ENCODE data around the gene G6PD.

Gene G6PD

GRCh38 chrX:154486052-154486395 lies 60.6 kb downstream of the G6PD start:
- Histone ChIP-seq H3K4me1 (ENCODE audit: control insufficient read depth, insufficient read depth, low read length, unreplicated experiment) (peaks cover 10% of the 10 kb centered on the region), H3K27me3 (ENCODE audit: insufficient read depth, low read length) (no peaks in the 10 kb centered on the region), H3K27ac (ENCODE audit: low read depth, low read length) (no peak overlapping the region), H3K79me2 (ENCODE audit: control insufficient read depth, insufficient read depth, low read length, unreplicated experiment) (peaks cover 27% of the 10 kb centered on the region), H3K36me3 (ENCODE audit: insufficient read depth, low read length) (no peaks in the 10 kb centered on the region; the same call in 1 of the 2 replicates), H2AFZ (ENCODE audit: low read length, unreplicated experiment) (no peak overlapping the region), H3K4me3 (ENCODE audit: low read depth, low read length) (peak overlapping the region; percentile 89)

- Histone ChIP-seq H3K4me3 (ENCODE audit: low read depth, low read length) (peak overlapping the region; percentile 89), H3K27ac (ENCODE audit: low read depth, low read length) (no peak overlapping the region), H3K4me1 (ENCODE audit: control insufficient read depth, insufficient read depth, low read length, unreplicated experiment) (peaks cover 10% of the 10 kb centered on the region), H2AFZ (ENCODE audit: low read length, unreplicated experiment) (no peak overlapping the region), H3K79me2 (ENCODE audit: control insufficient read depth, insufficient read depth, low read length, unreplicated experiment) (peaks cover 27% of the 10 kb centered on the region), H3K27me3 (ENCODE audit: insufficient read depth, low read length) (no peaks in the 10 kb centered on the region), H3K36me3 (ENCODE audit: insufficient read depth, low read length) (no peaks in the 10 kb centered on the region; the same call in 1 of the 2 replicates)
These were observed 61.2 kb downstream of the G6PD start for GRCh38 chrX:154485150-154486051.

- peaks cover 25% of the 10 kb centered on the region for H3K79me2 ChIP-seq (ENCODE audit: control insufficient read depth, insufficient read depth, low read length, unreplicated experiment)
- peaks cover 11% of the 10 kb centered on the region for H3K4me1 ChIP-seq (ENCODE audit: control insufficient read depth, insufficient read depth, low read length, unreplicated experiment)
- no peak overlapping the region for H2AFZ ChIP-seq (ENCODE audit: low read length, unreplicated experiment)
- H3K27me3 ChIP-seq (ENCODE audit: insufficient read depth, low read length): no peaks in the 10 kb centered on the region
- 0 out of 2 replicates have a peak overlapping the region, but pooled peaks have one; percentile 89 for H3K4me3 ChIP-seq (ENCODE audit: low read depth, low read length)
- H3K36me3 ChIP-seq (ENCODE audit: insufficient read depth, low read length): no peaks in the 10 kb centered on the region; the same call in 1 of the 2 replicates
- H3K27ac ChIP-seq (ENCODE audit: low read depth, low read length): no peak overlapping the region
These were observed 62.1 kb downstream of the G6PD start for GRCh38 chrX:154484255-154485149.

- no peak overlapping the region for H3K4me3 ChIP-seq (ENCODE audit: low read depth, low read length)
- H3K27ac ChIP-seq (ENCODE audit: low read depth, low read length): no peak overlapping the region
- H3K27me3 ChIP-seq (ENCODE audit: insufficient read depth, low read length): no peaks in the 10 kb centered on the region
- no peak overlapping the region for H2AFZ ChIP-seq (ENCODE audit: low read length, unreplicated experiment)
- peaks cover 19% of the 10 kb centered on the region for H3K79me2 ChIP-seq (ENCODE audit: control insufficient read depth, insufficient read depth, low read length, unreplicated experiment)
- no peaks in the 10 kb centered on the region; the same call in 1 of the 2 replicates for H3K36me3 ChIP-seq (ENCODE audit: insufficient read depth, low read length)
- peaks cover 14% of the 10 kb centered on the region for H3K4me1 ChIP-seq (ENCODE audit: control insufficient read depth, insufficient read depth, low read length, unreplicated experiment)
These were observed 63.3 kb downstream of the G6PD start for GRCh38 chrX:154483325-154483724.

- H2AFZ ChIP-seq (ENCODE audit: low read length, unreplicated experiment): no peak overlapping the region
- peaks cover 16% of the 10 kb centered on the region for H3K79me2 ChIP-seq (ENCODE audit: control insufficient read depth, insufficient read depth, low read length, unreplicated experiment)
- no peaks in the 10 kb centered on the region; the same call in 1 of the 2 replicates for H3K36me3 ChIP-seq (ENCODE audit: insufficient read depth, low read length)
- no peak overlapping the region for H3K4me3 ChIP-seq (ENCODE audit: low read depth, low read length)
- H3K27me3 ChIP-seq (ENCODE audit: insufficient read depth, low read length): no peaks in the 10 kb centered on the region
- peaks cover 14% of the 10 kb centered on the region for H3K4me1 ChIP-seq (ENCODE audit: control insufficient read depth, insufficient read depth, low read length, unreplicated experiment)
- no peak overlapping the region for H3K27ac ChIP-seq (ENCODE audit: low read depth, low read length)
These were observed 63.9 kb downstream of the G6PD start for GRCh38 chrX:154482786-154483185.

GRCh38 chrX:154481911-154482601 lies 64.6 kb downstream of the G6PD start:
- no peaks in the 10 kb centered on the region for H3K27me3 ChIP-seq (ENCODE audit: insufficient read depth, low read length)
- H3K27ac ChIP-seq (ENCODE audit: low read depth, low read length): no peak overlapping the region
- H3K4me3 ChIP-seq (ENCODE audit: low read depth, low read length): no peak overlapping the region
- H3K79me2 ChIP-seq (ENCODE audit: control insufficient read depth, insufficient read depth, low read length, unreplicated experiment): peaks cover 13% of the 10 kb centered on the region
- no peak overlapping the region for H2AFZ ChIP-seq (ENCODE audit: low read length, unreplicated experiment)
- H3K36me3 ChIP-seq (ENCODE audit: insufficient read depth, low read length): no peaks in the 10 kb centered on the region; the same call in 1 of the 2 replicates
- peaks cover 14% of the 10 kb centered on the region for H3K4me1 ChIP-seq (ENCODE audit: control insufficient read depth, insufficient read depth, low read length, unreplicated experiment)

Data from ACC112 (cell line).